ENCODE measurements around the gene GNAZ. TPM values are rescaled to one million over a fixed set of nuclear protein-coding genes. Genes with fewer than 3 reads are reported as not detected.

GNAZ gene
- total RNA-seq, 2 donors from 2014 or later = 2.6 to 2.8 TPM

DNA sequence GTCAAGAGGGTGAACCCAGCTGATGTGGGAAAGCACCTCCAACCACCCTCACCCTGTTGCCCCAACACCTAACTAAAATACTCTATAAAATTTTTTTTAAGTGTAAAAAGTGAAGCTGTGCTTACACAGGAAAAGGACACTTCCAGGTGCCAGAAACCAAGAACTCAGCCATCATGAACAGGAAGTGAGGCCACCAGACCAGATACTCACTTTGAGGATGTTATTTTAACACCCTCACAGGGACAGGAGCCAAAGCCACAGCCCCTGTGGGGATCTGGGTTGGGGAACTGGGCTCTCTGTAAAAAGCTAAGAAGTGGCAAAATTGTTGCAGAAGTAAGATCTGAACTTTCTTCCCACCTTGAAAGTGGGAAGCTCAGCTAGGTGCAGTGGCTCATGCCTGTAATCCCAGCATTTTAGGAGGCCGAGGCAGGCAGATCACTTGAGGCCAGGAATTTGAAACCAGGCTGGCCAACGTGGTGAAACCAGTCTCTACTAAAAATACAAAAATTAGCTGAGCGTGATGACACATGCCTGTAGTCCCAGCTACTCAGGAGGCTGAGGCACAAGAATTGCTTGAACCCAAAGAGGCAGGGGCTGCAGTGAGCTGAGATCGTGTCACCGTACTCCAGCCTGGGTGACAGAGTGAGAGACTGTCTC is 67.7 kb downstream of the GNAZ start:
- DNase-seq (no peak), ATAC-seq (no peak)
- intact Hi-C loops (cut with DNase I) = no loop called here

DNA sequence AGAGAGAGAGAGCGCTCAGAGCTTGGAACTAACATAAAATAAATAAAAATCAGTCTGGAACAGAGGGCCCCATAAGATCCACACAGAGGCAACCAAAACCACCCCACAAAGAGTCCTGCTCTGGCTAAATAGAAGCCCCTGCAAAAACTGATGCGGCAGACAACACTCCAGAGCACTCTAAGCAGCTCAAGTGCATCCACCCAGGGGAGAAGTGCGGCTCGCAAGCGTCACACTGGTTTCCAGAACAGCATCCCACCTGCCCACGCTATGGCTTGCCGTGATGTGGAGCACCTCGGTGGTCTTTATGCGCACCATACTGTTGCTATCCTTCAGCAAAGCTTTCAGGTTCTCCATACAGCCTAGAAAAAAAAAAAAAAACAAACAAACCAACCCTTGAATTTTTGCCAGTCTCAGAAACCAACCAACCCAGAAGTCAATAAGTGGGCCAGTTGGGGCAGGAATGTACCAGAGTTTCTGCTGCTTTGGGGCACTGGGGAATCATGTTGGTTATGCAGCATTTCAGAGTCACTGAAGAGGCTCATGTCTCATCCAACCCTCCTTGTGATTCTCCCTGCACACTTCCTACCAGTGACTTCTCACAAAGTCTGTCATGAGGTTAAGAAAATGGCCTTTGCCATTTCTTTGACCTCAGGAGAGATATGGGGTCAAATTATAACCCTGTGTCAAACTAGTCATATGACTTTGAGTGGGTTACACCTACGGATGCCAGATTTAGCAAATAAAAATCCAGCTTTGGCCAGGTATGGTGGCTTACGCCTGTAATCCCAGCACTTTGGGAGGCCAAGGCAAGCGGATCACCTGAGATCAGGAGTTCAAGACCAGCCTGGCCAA is 68.5 kb downstream of the GNAZ start:
- ATAC-seq = no peak
- intact Hi-C loops (cut with DNase I) = no loop called here
- no peak for DNase-seq

GRCh38 chr22:23140385-23140784 is 70.1 kb downstream of the GNAZ start:
- no peak for ATAC-seq
- intact Hi-C loops (cut with DNase I) = no loop called here
- DNase-seq = no peak

DNA sequence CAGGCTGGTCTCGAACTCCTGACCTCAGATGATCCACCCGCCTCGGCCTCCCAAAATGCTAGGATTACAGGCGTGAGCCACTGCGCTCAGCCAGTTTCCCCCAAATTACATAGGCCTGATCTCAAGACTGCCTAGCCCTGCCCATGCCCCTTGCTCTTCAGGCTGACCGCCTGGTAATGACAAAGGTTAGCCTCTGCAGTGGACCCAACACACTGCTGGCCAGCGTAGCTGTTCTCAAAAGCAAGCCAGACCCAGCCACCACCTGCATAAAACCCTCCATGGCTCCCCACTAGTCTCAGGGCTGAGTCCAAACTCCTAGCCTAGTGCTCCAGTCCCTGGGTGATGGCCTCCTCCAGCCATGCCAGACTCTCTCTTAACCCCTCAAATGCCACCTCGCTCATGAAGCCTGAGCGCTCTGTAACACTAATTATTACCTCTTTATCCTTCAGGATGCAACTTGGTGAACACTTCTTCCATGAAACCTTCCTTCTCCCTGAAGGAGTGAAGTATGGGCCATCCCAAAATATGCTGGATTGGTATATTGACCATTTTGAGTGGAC is 72.3 kb downstream of the GNAZ start:
- DNase-seq = no peak
- intact Hi-C loops (cut with DNase I) = no loop called here
- ATAC-seq = no peak

GRCh38 chr22:23143119-23143518 is 72.8 kb downstream of the GNAZ start:
- ATAC-seq = no peak
- DNase-seq = no peak
- intact Hi-C loops (cut with DNase I) = no loop called here

GRCh38 chr22:23144432-23144831 is 74.1 kb downstream of the GNAZ start:
- DNase-seq (no peak), ATAC-seq (no peak)
- intact Hi-C loops (cut with DNase I) = no loop called here

GRCh38 chr22:23144932-23145877 is 74.9 kb downstream of the GNAZ start, which contains the start of gene RAB36:
Gene RAB36 (plus strand): TSS chr22:23145477. CDS start chr22:23146617, 1,140 bp downstream.
- ATAC-seq (peak; percentile 84 to 91), DNase-seq (peak; percentile 99)
- intact Hi-C loops (cut with DNase I) = no loop called here

DNA sequence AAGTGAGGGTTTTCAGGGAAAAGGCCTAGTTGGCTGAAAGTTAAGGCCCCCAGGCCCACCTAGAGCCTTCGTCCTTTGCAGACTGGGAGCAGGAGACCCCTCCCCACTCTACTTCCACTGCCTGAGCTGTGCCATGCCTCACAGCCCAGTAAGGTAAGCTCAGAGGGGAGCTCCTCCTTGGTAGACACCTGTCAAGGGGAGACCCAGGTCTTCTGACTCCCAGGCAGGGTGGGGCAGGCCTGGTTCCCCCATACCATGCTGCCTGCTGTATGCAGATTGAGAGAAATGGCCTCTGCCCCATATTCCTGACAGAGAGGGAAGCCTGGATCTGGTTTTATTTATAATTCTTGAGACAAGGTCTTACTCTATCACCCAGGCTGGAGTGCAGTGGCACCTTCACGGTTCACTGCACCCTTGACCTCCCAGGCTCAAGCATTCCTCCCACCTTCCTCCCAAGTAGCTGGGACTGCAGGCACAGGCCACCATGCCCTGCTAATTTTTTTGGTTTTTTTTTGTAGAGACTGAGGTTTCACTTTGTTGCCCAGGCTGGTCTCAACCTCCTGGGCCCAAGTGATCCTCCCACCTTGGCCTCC is 75.7 kb downstream of the GNAZ start:
- no peak for DNase-seq
- no peak for ATAC-seq
- intact Hi-C loops (cut with DNase I) = no loop called here

DNA sequence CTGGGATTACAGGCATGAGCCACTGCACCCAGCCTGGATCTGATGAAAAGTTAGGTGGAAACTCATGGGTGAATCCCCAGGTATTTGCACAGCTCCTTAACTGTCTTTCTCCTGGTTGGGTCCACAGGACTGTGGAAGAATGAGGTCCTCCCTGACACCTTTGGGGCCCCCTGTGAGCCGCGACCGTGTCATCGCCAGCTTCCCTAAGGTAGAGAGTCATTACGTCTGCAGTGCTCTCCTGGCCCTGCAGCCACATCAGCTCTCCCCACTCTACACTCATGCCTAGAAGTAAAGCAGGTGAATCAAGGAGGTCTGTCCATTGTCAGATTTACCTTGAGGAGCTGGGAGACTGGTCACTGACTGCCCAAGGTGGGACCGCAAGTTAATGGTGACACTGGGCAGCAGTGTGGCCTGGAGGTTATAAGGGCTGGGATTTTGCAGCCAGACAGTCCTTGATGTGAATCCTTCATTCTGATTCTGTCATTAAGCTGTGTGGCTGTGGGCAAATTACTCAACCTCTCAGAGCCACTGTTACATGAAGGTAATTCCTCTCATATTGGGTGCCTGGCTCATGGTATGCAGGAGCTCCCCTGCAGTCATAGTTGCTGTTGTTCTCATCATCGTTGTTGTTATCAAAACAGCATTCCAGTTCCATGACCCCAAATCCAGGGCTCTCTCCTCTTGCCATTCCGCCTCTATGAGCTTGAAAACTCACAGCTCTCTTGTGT is 76.3 kb downstream of the GNAZ start:
- ATAC-seq (no peak), DNase-seq (no peak)
- intact Hi-C loops (cut with DNase I) = no loop called here

- peak in 1 of 2 donors; percentile 16 for ATAC-seq
- intact Hi-C loops (cut with DNase I) = no loop called here
- no peak for DNase-seq
Measured at GRCh38 chr22:23147617-23148387, 77.5 kb downstream of the GNAZ start.

DNA sequence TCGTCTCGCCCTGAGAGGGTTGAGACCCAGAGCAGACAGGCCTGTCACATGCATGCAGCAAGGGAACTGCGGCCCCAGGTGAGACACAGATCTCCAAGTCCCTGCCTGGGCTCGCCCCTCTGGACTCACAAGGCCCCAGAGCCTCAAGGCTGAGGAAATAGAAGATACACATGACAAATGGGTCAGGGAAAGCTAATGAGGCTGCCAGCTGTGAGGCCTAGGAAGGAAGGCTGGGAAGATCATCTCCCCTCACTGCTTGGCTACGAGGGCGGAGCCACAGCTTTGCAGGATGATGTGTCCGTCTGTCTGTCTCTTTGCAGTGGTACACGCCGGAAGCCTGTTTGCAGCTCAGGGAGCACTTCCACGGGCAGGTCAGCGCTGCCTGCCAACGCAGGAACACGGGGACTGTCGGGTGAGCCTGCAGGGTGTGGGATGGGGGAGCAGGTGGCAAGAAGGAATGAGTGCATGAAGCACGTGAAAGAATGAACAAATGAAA is 79.5 kb downstream of the GNAZ start:
- intact Hi-C loops (cut with DNase I) = no loop called here
- ATAC-seq (no peak), DNase-seq (no peak)

DNA sequence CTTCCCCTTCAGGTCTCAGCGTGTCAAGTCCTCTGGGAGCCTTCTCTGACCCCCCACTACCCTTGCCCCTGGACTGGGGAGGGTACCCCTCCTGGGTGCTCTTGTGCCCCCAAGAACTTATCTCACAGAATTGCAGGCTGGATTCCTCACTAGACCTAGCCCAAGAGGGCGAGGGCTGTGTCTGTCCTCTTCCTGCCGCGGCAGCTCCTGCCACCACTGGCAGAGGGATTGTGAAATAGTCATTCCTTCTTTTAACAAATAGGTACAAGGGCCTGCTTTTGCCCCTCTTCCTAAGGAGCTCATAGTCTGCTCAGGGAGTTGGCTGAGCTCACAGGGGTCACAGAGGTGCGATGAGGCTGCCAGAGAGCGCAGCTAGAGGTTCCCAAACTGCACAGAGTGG is 80.4 kb downstream of the GNAZ start:
- intact Hi-C loops (cut with DNase I) = no loop called here
- ATAC-seq (no peak), DNase-seq (no peak)

DNA sequence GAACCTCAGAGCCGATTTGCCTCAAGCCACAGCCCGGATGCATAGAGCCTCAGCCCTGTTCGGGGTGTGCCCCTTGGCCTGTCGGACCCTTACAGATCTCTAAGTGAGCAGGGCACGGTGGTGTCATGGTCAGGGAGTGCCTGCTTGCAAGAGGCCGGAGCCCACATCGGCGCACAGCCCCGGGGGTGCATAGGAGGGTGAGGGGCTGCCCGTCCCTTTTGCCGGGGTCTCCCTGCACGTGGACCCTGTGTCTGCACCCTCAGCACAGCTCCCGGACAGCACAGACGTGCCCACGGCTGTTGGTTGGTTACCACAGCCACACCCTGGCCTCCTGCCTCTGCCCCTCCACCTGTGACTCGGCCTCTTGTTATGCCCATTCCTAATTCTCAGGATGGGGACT is 81.5 kb downstream of the GNAZ start:
- DNase-seq = no peak
- intact Hi-C loops (cut with DNase I) = no loop called here
- no peak for ATAC-seq

- ATAC-seq = no peak
- no peak for DNase-seq
- intact Hi-C loops (cut with DNase I) = no loop called here
Measured at GRCh38 chr22:23152238-23153114, 82.2 kb downstream of the GNAZ start.

DNA sequence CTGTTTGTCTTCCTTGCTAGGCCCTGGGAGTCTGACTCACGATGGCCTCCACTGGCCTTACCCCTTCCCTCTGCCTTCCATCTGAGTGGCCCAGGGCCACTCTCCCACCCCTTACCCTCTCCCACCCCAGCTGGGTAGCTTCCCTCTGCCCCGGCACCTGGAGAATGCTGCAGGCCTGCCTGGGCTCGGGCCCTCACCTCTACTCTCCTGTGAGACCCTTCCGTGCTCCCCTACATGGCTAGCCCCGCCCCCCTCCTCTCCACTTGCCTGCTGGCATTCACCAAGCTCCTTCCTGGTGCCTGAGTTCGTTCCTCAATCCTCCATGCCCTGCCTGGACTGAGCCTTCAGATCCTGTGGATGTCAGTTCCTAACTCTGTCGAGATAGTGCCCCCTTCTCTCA is 83.7 kb downstream of the GNAZ start:
- ATAC-seq = no peak
- intact Hi-C loops (cut with DNase I) = no loop called here
- DNase-seq = no peak

GRCh38 chr22:23154461-23154860 is 84.1 kb downstream of the GNAZ start:
- ATAC-seq (no peak), DNase-seq (no peak)
- intact Hi-C loops (cut with DNase I) = no loop called here

All from left cardiac atrium (tissue), 4 donors.